Measurements from ENCODE around the gene ARL9. TPM values are rescaled to one million over a fixed set of nuclear protein-coding genes. Genes with fewer than 3 reads are reported as not detected.

Gene ARL9
- total and polyA plus RNA-seq, 9 of the 15 experiments (the other 6 are each of a cell fraction or from before 2014, with no cell fraction given): 0.10 to 0.15 (median 0.11) TPM; not detected in 6

DNA sequence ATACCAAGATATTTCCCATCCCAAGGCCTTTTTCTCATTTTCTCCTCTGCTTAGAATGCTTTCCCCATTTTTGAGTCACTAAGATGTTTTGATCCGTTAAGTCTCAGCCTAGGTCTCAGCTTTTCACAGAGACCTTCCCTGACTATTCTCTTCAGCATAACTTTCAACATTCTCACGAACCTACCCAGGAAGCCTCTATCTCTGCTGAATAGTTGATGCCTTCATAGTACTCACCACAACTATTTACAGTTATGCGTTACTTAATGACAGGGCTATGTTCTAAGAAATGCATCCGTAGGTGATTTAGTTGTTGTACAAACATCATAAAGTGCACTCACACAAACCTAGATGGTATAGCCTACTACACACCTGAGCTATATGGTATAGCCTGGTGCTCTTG, 64.5 kb downstream of the ARL9 start:
- CTCF ChIA-PET (ENCODE audit: low intra/inter-chr PET ratio): no interaction called here
- no peak for ATAC-seq
- in situ Hi-C loops (cut with MboI): no loop called here
- TF ChIP-seq MBD1 (CRISPR knock-in tag; IDR thresholded peaks at IDR 0.05) (no peak), ZNF717 (CRISPR knock-in tag; IDR thresholded peaks at IDR 0.05) (no peak), MTA1 (IDR thresholded peaks at IDR 0.05; ENCODE audit: borderline replicate concordance) (no peak), BRF1 (IDR thresholded peaks at IDR 0.05; ENCODE audit: borderline replicate concordance, extremely low read depth, insufficient read length) (no peak), SNIP1 (IDR thresholded peaks at IDR 0.05; ENCODE audit: low read depth) (no peak), FOXK2 (conservative IDR thresholded peaks at IDR 0.05 in 1 of 2, IDR thresholded peaks at IDR 0.05 in 1 of 2; ENCODE audit: low read depth in 2 of 2) (no peak), ZNF668 (CRISPR knock-in tag; IDR thresholded peaks at IDR 0.05) (no peak), CBFA2T3 (IDR thresholded peaks at IDR 0.05) (no peak), NR2C2 (CRISPR knock-in tag; IDR thresholded peaks at IDR 0.05) (no peak), NR2C2 (tag; IDR thresholded peaks at IDR 0.05) (no peak), LCOR (CRISPR knock-in tag; IDR thresholded peaks at IDR 0.05) (no peak), ZNF778 (CRISPR knock-in tag; IDR thresholded peaks at IDR 0.05) (no peak), ZBTB7A (IDR thresholded peaks at IDR 0.05; ENCODE audit: borderline replicate concordance, control insufficient read depth, low read depth, low read length) (no peak), PREB (CRISPR knock-in tag; IDR thresholded peaks at IDR 0.05) (no peak), BDP1 (IDR thresholded peaks at IDR 0.05; ENCODE audit: insufficient read depth, insufficient read length) (no peak), CREM (IDR thresholded peaks at IDR 0.05; ENCODE audit: low read depth) (no peak), MEF2D (tag; conservative IDR thresholded peaks at IDR 0.05; ENCODE audit: low read depth) (no peak), XRCC5 (IDR thresholded peaks at IDR 0.05; ENCODE audit: low read depth, low read length) (no peak)
- TF ChIP-seq, protein P1, sequence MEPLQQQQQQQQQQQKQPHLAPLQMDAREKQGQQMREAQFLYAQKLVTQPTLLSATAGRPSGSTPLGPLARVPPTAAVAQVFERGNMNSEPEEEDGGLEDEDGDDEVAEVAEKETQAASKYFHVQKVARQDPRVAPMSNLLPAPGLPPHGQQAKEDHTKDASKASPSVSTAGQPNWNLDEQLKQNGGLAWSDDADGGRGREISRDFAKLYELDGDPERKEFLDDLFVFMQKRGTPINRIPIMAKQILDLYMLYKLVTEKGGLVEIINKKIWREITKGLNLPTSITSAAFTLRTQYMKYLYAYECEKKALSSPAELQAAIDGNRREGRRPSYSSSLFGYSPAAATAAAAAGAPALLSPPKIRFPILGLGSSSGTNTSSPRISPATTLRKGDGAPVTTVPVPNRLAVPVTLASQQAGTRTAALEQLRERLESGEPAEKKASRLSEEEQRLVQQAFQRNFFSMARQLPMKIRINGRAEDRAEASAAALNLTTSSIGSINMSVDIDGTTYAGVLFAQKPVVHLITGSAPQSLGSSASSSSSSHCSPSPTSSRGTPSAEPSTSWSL (CRISPR knock-in tag; IDR thresholded peaks at IDR 0.05; ENCODE audit: borderline replicate concordance): no peak
- TF ChIP-seq, protein P2, sequence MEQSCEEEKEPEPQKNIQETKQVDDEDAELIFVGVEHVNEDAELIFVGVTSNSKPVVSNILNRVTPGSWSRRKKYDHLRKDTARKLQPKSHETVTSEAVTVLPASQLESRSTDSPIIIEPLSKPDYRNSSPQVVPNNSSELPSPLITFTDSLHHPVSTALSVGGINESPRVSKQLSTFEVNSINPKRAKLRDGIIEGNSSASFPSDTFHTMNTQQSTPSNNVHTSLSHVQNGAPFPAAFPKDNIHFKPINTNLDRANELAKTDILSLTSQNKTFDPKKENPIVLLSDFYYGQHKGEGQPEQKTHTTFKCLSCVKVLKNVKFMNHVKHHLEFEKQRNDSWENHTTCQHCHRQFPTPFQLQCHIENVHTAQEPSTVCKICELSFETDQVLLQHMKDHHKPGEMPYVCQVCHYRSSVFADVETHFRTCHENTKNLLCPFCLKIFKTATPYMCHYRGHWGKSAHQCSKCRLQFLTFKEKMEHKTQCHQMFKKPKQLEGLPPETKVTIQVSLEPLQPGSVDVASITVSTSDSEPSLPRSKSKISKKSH (CRISPR knock-in tag; IDR thresholded peaks at IDR 0.05): no peak

More for the DNA sequence above, 64.5 kb downstream of the ARL9 start:
- no peaks in the 10 kb centered on the region for H3K9me3 ChIP-seq (replicated peaks; ENCODE audit: control insufficient read depth, insufficient read depth, low read depth, low read length)
- POLR2A ChIA-PET: interaction anchor here (1.9 kb wide), 1 partner anchor 11 kb away, joined by 6 read pairs; no protein-coding TSS in a partner anchor
- no peaks in the 10 kb centered on the region for H3K27me3 ChIP-seq (ENCODE audit: control insufficient read depth in 2 of 2, insufficient read depth in 2 of 2, low read length in 2 of 2)
- no peak overlapping the region for H3K9ac ChIP-seq (ENCODE audit: insufficient read depth in 1 of 2, low read depth in 2 of 2, low read length in 2 of 2)
- H3K4me3 ChIP-seq: no peak overlapping the region
- no peak overlapping the region for H3K27ac ChIP-seq (ENCODE audit: extremely low read depth, low read depth, low read length)
- H4K20me1 ChIP-seq (replicated peaks; ENCODE audit: control insufficient read depth, insufficient read depth, low read length): no peaks in the 10 kb centered on the region
- no peaks in the 10 kb centered on the region for H3K79me2 ChIP-seq (ENCODE audit: control insufficient read depth, insufficient read depth, low read length)
- no peak for FAIRE-seq
- 10% methylated on average over 4 of the region's 4 CpGs for WGBS (ENCODE audit: insufficient coverage, low coverage, missing lambda C conversion rate)
- DNase-seq (ENCODE audit: extremely low read depth in 1 of 4, low spot score in 3 of 4): no peak
- H3K36me3 ChIP-seq (ENCODE audit: control insufficient read depth, insufficient read depth, low read length): no peaks in the 10 kb centered on the region
- intact Hi-C loops (cut with micrococcal nuclease): loop anchor here (10.0 kb wide), 1 partner anchor 235 kb away; no protein-coding TSS in a partner anchor
- H2AFZ ChIP-seq (ENCODE audit: low read depth, low read length): no peak overlapping the region
- no TSS peak for BruUV-seq (replicated peaks)
- H3K4me1 ChIP-seq (replicated peaks in 1 of 2; ENCODE audit: control insufficient read depth in 2 of 2, insufficient read depth in 2 of 2, low read length in 2 of 2): no peaks in the 10 kb centered on the region
- no peaks in the 10 kb centered on the region for H3K9me1 ChIP-seq (ENCODE audit: control insufficient read depth, insufficient read depth, low read length)
- no peak overlapping the region for H3K4me2 ChIP-seq (ENCODE audit: insufficient read depth, low read length)

All from K562 (cell line).